VCaP (cell line): Measurements from ENCODE around the gene TMEM178B.

Experiments
- H3K27ac ChIP-seq: fragments of 450-650 bp; 2 replicates; pipeline ENCODE4 v1.5.1; 2017
- TF ChIP-seq, protein P1 (sequence below): fragments of 450-650 bp; conservative IDR thresholded peaks from 2 replicates; pipeline ENCODE4 v1.5.1; 2017; ENCODE audit warnings: mild to moderate bottlenecking, moderate library complexity

TMEM178B gene

DNA sequence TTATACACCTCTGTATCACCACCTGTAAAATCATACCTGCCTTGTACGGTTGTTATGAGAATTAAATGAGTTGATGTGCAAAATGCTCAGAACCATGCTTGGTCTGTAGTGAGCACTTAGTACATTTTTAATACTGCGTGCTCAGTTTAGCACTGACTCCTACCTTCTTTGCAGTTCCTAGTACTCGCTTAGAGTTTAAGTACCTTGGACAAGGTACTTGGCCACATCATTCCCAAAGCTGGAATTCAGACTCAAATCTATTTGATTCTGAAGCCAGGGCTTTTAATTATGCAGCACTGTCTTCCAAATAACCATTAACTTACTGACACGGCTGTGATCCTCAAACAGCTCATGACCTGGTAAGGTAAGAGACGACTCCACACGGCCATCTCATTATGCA is 377.4 kb downstream of the TMEM178B start:
- no peak overlapping the region for H3K27ac ChIP-seq
- TF ChIP-seq, protein P1, sequence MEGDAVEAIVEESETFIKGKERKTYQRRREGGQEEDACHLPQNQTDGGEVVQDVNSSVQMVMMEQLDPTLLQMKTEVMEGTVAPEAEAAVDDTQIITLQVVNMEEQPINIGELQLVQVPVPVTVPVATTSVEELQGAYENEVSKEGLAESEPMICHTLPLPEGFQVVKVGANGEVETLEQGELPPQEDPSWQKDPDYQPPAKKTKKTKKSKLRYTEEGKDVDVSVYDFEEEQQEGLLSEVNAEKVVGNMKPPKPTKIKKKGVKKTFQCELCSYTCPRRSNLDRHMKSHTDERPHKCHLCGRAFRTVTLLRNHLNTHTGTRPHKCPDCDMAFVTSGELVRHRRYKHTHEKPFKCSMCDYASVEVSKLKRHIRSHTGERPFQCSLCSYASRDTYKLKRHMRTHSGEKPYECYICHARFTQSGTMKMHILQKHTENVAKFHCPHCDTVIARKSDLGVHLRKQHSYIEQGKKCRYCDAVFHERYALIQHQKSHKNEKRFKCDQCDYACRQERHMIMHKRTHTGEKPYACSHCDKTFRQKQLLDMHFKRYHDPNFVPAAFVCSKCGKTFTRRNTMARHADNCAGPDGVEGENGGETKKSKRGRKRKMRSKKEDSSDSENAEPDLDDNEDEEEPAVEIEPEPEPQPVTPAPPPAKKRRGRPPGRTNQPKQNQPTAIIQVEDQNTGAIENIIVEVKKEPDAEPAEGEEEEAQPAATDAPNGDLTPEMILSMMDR, result no peak

DNA sequence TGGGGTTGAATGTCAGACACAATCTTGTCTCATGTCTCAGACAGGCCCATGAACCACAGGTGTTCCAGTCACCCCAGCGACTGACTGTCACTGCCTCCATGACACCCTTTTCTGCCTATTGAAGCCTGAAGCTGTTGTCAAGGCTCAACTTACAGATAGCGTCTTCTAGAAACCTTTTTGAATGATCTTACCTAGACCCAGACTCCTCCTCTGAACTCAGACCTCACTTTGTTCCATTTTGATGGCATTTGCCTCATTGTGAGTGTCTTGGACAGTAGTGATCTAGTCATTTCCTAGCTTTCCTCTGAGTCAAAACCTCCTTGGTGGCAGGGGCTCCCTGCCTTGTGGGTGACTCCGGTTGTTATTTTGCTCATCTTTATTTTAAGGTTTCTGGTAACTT is 379.0 kb downstream of the TMEM178B start:
- H3K27ac ChIP-seq, result no peak overlapping the region
- TF ChIP-seq, protein P1, result no peak

DNA sequence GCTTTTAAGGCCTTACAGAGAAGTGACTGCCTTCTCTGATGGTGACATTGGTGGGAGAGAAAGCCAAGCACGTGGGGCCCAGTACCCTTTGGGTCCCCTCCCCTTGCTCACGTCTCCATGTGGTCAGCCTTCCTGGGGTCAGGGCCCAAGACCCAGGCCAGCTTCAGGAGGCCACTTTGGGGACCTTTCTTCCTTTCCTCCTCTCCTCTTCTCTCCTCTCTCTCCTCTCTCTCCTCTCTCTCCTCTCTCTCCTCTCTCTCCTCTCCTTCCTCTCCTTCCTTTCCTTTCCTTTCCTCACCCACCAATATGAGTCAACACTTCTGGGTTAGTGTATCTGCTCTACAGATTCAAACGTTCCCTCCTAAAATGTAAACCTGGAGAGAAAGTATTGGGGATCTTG is 380.5 kb downstream of the TMEM178B start:
- TF ChIP-seq, protein P1, result no peak
- no peak overlapping the region for H3K27ac ChIP-seq

DNA sequence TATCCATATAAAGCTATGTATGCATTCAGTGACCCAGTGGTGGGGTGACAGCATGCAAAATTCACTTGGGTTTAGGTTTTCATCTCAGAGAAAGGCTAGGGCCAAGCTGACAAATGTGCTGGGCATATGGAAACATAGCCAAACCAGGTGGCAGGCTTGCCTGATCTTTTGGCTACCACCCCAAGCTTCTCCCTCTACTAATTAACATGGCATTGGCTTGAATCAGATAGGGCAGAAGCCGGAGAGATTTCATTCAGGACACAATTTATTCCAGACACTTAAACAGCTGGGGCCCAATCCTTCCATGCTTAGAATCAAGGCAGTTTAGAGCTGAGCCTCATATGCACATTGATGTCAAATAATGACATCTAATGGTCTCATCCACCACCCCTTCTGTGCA is 381.9 kb downstream of the TMEM178B start:
- H3K27ac ChIP-seq, result no peak overlapping the region
- TF ChIP-seq, protein P1, result no peak

DNA sequence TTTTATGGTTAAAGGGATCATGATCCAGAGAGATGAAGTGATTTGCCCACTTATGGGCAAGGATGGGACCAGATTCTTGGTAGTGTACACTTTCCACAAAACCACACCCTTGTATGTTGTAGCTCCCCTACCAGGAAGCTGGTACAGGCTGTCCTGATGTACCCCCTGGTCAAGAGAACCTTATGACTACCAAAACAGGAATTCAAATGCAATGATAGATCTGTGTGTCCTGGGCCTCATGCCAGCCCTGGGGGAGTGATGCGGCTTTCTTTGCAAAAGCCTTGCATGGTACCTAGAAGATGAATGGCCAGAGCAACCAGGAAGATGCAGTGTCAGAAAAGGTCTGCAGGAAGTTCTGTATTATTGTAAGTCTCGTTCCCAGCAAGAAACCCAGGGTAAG is 382.4 kb downstream of the TMEM178B start:
- H3K27ac ChIP-seq, result no peak overlapping the region
- TF ChIP-seq, protein P1, result no peak

DNA sequence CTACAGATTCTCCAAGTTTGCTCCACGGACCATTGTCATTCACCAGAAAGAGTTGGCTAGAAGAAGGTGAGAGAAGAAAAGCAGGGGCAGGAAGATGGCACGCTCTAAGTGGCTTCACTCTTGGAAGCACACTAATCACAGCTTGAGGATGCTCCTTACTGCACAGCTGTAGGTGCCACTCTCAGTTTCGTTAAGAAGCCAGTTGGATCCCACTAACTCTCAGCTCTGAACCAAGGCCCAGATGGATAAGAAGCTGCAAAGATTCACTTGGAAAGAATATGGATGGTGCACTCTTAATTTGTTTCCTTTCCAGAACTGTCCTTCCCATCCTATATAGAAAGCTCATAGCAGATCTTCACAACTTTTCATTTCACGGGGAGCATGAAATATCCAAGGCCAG is 382.8 kb downstream of the TMEM178B start:
- TF ChIP-seq, protein P1, result no peak

DNA sequence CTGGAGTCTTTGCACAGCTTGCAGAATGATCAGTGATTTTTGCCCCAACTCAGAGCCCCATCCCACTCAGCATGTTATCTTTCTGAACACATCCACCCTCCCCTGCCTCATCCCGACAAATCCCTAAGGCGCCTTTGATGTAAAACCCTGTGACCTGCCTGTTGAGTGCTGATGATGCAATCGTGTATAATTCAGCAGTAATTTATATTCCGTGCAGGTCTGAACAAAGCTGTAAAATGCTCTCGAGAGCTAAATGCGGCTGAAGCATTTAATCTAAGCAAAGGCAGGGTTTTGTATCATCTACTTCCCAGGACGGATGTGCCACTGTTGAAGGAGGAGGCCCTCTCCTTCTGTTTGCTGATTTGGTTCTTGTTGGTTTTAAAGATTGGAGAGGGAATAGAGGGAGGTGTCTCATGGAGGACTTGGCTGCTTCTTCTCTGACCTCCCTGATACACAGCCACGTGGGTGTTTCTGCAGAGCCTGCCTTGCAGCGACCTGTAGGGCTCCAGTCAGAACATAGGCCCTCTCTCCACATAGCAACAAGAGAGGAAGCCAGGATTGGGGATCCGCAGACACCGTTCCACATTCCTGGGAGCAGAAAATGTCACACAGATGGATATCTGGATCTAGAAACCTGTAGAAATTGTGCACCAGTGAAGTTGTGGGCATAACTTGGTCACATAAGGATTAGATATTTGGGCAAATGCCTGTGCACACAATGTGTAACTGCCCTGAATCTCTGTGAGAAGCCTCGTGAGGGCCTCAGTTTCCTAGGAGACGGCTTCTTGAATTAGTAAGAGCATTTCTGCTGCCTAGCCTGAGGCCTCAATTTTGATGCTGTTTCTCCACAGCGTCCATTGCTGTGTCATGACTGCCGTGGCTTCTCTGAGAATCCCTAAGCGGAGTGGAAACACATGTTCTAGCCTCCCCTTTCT is 387.2 kb downstream of the TMEM178B start:
- H3K27ac ChIP-seq, result no peak overlapping the region
- TF ChIP-seq, protein P1, result no peak

More for the DNA sequence above, 382.8 kb downstream of the TMEM178B start:
- no peak overlapping the region for H3K27ac ChIP-seq
